ENCODE results near the gene TMEM186.
"Not testable (repeated sequence)": the region's sequence is repeated elsewhere in the genome, so short reads cannot be mapped to it uniquely, and the experiment has no call there.

Gene TMEM186

GRCh38 chr16:8768283-8768682 lies 29.2 kb downstream of the TMEM186 start:
- DNase-seq: no peak

GRCh38 chr16:8767176-8767575 lies 30.3 kb downstream of the TMEM186 start:
- no peak for DNase-seq

- no peak for DNase-seq
Observed at GRCh38 chr16:8764525-8765250, 32.8 kb downstream of the TMEM186 start.

- no peak for DNase-seq
Observed at GRCh38 chr16:8763899-8764298, 33.5 kb downstream of the TMEM186 start.

- DNase-seq: no peak
Observed at GRCh38 chr16:8763083-8763482, 34.4 kb downstream of the TMEM186 start.

- DNase-seq: no peak
Observed at GRCh38 chr16:8762254-8762653, 35.2 kb downstream of the TMEM186 start.

GRCh38 chr16:8761078-8761477 lies 36.4 kb downstream of the TMEM186 start:
- DNase-seq: no peak

GRCh38 chr16:8760021-8760420 lies 37.4 kb downstream of the TMEM186 start:
- no peak for DNase-seq

- DNase-seq: no peak
Observed at GRCh38 chr16:8758022-8758421, 39.4 kb downstream of the TMEM186 start.

- no peak for DNase-seq
Observed at GRCh38 chr16:8756755-8757154, 40.7 kb downstream of the TMEM186 start.

- DNase-seq: no peak
Observed at GRCh38 chr16:8753416-8754054, 43.9 kb downstream of the TMEM186 start.

GRCh38 chr16:8752706-8753105 lies 44.7 kb downstream of the TMEM186 start:
- no peak for DNase-seq

- no peak for DNase-seq
Observed at GRCh38 chr16:8751481-8752311, 45.7 kb downstream of the TMEM186 start.

GRCh38 chr16:8748944-8749343 lies 48.5 kb downstream of the TMEM186 start:
- not testable (repeated sequence) for DNase-seq

Data from activated effector memory CD4-positive, alpha-beta T cell treated with anti-CD3 and anti-CD28 coated beads, Interleukin-2, amount 50 U/mL, for 16 hours (primary cell).